Esophagus muscularis mucosa (tissue), 4 donors: Measurements from ENCODE around the gene MCTP2.

Source experiments
- EP300 ChIP-seq: sonication (generic); formaldehyde crosslinking; IDR thresholded peaks from one replicate; pipeline ENCODE4 v1.6.1; 2017; ENCODE audit warnings: antibody characterized with exemption
- POLR2A ChIP-seq: fragments of 450-650 bp; IDR thresholded peaks from one replicate; pipeline ENCODE4 v1.6.1; 2017; ENCODE audit warnings: antibody characterized with exemption, moderate library complexity, mild to moderate bottlenecking, low read depth
- POLR2AphosphoS5 ChIP-seq, 2 donors: sonication (generic); formaldehyde crosslinking; IDR thresholded peaks; one replicate each; pipeline ENCODE4 v1.6.1; 2017; ENCODE audit warnings: antibody characterized with exemption in 2 of 2
- TF ChIP-seq, protein P1 (sequence below), 3 experiments: fragments of 200-600 bp in 2 of 3; fragments of 450-650 bp in 1 of 3; sonication (generic) in 2 of 3; IDR thresholded peaks; one replicate each; pipeline ENCODE4 v1.5.1; 2017 to 2019; ENCODE audit warnings: antibody characterized with exemption in 3 of 3, mild to moderate bottlenecking in 2 of 3, moderate library complexity in 1 of 3

DNA sequence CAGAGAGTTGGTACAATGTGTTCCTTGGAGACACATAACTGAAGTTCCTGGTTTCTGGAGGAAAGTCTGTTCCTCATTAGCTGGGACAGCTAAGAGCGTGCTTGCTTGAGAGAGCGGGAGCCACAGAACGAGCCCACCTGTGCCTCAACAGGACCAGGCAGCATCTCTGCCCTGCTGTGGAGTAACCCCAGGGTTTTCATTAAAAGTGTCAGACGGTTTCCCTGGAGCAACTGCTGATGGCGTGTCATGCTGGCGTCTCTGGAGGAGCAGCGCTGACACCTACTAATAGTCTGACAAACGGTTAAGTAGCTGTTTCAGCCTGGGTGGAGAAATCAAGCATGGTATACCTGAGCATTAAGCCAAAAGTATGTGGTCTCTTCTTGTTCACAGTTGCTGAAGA is 150.0 kb downstream of the MCTP2 start:
- TF ChIP-seq POLR2A (no peak), EP300 (no peak), POLR2AphosphoS5 (IDR thresholded peaks at IDR 0.05) (no peak)
- TF ChIP-seq, protein P1, sequence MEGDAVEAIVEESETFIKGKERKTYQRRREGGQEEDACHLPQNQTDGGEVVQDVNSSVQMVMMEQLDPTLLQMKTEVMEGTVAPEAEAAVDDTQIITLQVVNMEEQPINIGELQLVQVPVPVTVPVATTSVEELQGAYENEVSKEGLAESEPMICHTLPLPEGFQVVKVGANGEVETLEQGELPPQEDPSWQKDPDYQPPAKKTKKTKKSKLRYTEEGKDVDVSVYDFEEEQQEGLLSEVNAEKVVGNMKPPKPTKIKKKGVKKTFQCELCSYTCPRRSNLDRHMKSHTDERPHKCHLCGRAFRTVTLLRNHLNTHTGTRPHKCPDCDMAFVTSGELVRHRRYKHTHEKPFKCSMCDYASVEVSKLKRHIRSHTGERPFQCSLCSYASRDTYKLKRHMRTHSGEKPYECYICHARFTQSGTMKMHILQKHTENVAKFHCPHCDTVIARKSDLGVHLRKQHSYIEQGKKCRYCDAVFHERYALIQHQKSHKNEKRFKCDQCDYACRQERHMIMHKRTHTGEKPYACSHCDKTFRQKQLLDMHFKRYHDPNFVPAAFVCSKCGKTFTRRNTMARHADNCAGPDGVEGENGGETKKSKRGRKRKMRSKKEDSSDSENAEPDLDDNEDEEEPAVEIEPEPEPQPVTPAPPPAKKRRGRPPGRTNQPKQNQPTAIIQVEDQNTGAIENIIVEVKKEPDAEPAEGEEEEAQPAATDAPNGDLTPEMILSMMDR (IDR thresholded peaks at IDR 0.05) = no peak
